Stomach (tissue), 9 donors: Measurements from ENCODE around the gene TEX48. TPM values are rescaled to one million over a fixed set of nuclear protein-coding genes. Genes with fewer than 3 reads are reported as not detected.
A peak's percentile ranks its signal among the peaks of the same experiment; 100 is the strongest.

ENCODE experiments used
- DNase-seq, 2 donors: peaks; one replicate each; pipeline versions ENCODE4 v3.0.0 to v3.0.0-alpha.2; 2013 to 2019
- H3K27ac ChIP-seq, 5 donors: fragments of 200-600 bp in 4 of 5; sonication (generic) in 4 of 5; one replicate each; pipeline ENCODE4 v1.5.1; 2013 to 2019; ENCODE audit warnings: mild to moderate bottlenecking in 1 of 5, moderate library complexity in 1 of 5
- H3K27me3 ChIP-seq, 3 donors: fragments of 200-600 bp; sonication (generic); one replicate each; pipeline ENCODE4 v1.5.1; 2017 to 2019; ENCODE audit warnings: mixed run types in 1 of 3
- H3K36me3 ChIP-seq, 4 donors: fragments of 200-600 bp; sonication (generic); 1 replicate in 3 of 4; 2 replicates in 1 of 4; pipeline ENCODE4 v1.5.1; 2016 to 2019
- H3K4me1 ChIP-seq, 4 donors: fragments of 200-600 bp; sonication (generic); one replicate each; pipeline ENCODE4 v1.5.1; 2016 to 2019
- H3K4me3 ChIP-seq, 4 donors: fragments of 200-600 bp; sonication (generic) in 3 of 4; one replicate each; pipeline ENCODE4 v1.5.1; 2016 to 2019; ENCODE audit warnings: mild to moderate bottlenecking in 1 of 4
- H3K9me3 ChIP-seq, 4 donors: fragments of 200-600 bp; sonication (generic); one replicate each; pipeline ENCODE4 v1.5.1; 2016 to 2019
- CTCF ChIP-seq, 7 experiments: fragments of 450-650 bp in 4 of 7; fragments of 200-600 bp in 3 of 7; sonication (generic) in 3 of 7; IDR thresholded peaks; one replicate each; pipeline ENCODE4 v1.5.1; 2016 to 2019; ENCODE audit warnings: antibody characterized with exemption in 7 of 7, control low read depth in 2 of 7, mild to moderate bottlenecking in 1 of 7
- EP300 ChIP-seq: sonication (generic); formaldehyde crosslinking; IDR thresholded peaks from one replicate; pipeline ENCODE4 v1.6.1; 2017; ENCODE audit warnings: antibody characterized with exemption
- POLR2A ChIP-seq, 4 donors: fragments of 450-650 bp; IDR thresholded peaks; one replicate each; pipeline ENCODE4 v1.6.1; 2016; ENCODE audit warnings: antibody characterized with exemption in 4 of 4, control low read depth in 2 of 4, mild to moderate bottlenecking in 1 of 4, moderate library complexity in 1 of 4
- POLR2AphosphoS5 ChIP-seq, 3 donors: sonication (generic); formaldehyde crosslinking; IDR thresholded peaks; one replicate each; pipeline ENCODE4 v1.6.1; 2016; ENCODE audit warnings: antibody characterized with exemption in 3 of 3
- WGBS, 5 donors: extraction: QIAGEN DNeasy Blood & Tissue Kit in 3 of 5; methylation state at CpG; one replicate each; pipeline versions ENCODE4 v1.1.5 to v1.1.7; 2013 to 2018; 5-methylcytosine and 5-hydroxymethylcytosine counted together
- intact Hi-C: fragments of 100-400 bp; cut with DNase I; formaldehyde crosslinking; loops from one replicate; pipeline ENCODE4 v1.15.1; 2023; ENCODE audit warnings: low total_unique reads
- polyA plus RNA-seq, 3 donors: library from polyadenylated mRNA; stranded (reverse); fragments of 200-250 nt; gene quantifications; one replicate each; pipeline ENCODE4 v1.2.3, GENCODE V29; 2013
- total RNA-seq, 5 donors: library from RNA; depleted of rRNA; stranded (reverse); fragments of >200 nt; gene quantifications; one replicate each; pipeline versions ENCODE4 v1.1.0 to v1.2.3, GENCODE V29; 2014 to 2016
- donor health status: healthy with polysubstance abuse.
- donor health status: Bipolar disorder and iron deficiency.
- donor health status: healthy.

The TEX48 gene
- total and polyA plus RNA-seq, 8 donors = not detected

DNA sequence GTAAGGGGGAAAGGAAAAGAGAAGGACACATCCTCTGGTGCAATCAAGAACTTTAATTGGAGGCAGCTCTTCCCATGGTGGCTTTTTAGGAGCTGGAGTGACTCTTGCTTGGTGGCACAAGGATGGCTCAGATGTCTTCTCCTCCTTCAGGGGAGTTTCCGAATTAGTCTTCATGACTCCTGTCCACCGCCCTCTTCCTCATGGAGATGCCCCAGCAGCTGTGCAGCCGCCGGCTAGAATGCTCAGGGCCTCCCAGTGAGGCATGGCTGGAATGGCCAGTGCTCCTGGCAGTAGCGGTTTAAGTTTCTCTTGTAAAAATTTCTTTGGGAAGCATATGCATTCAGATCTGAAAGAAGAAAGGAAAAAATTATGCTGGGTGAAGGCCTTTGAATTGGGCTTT lies 15.6 kb downstream of the TEX48 start:
- Histone ChIP-seq H3K4me3 (no peak overlapping the region), H3K36me3 (no peaks in the 10 kb centered on the region), H3K4me1 (no peaks in the 10 kb centered on the region), H3K27ac (no peak overlapping the region), H3K27me3 (peaks cover 0 to 8% (median 0%) of the 10 kb centered on the region in 3 donors), H3K9me3 (no peaks in the 10 kb centered on the region)
- intact Hi-C loops = no loop called here
- WGBS, 5 donors = 94 to 97% (median 96%) methylated on average over 5 of the region's 5 CpGs
- no peak for DNase-seq
- TF ChIP-seq CTCF (IDR thresholded peaks at IDR 0.05) = no peak
- TF ChIP-seq POLR2A (IDR thresholded peaks at IDR 0.05) = no peak
- no peak for TF ChIP-seq EP300
- TF ChIP-seq POLR2AphosphoS5 (IDR thresholded peaks at IDR 0.05) = no peak

DNA sequence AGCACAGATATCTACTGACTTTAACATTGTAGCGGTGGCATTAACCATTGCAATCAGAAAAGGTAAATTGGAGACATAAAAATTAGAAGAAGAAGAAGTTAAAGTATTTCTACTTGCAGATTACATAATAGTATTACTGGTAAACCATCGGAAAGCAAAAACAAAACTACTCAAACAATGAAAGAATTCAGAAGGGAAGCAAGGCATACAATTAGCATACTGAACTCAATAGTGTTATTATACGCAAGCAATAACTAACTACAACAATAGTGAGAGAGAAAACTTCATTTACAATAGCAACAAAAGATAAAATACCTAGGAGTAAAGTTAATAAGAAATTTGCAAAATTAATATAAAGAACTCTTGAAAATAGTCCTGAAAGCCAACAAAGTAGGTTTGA lies 17.8 kb downstream of the TEX48 start:
- TF ChIP-seq CTCF (IDR thresholded peaks at IDR 0.05) = no peak
- no peak for TF ChIP-seq EP300
- no peak for TF ChIP-seq POLR2A (IDR thresholded peaks at IDR 0.05)
- TF ChIP-seq POLR2AphosphoS5 (IDR thresholded peaks at IDR 0.05) = no peak
- 57 to 75% (median 65%) methylated on average over 3 of the region's 3 CpGs for WGBS, 5 donors
- no peaks in the 10 kb centered on the region for H3K36me3 ChIP-seq
- peaks cover 0 to 8% (median 0%) of the 10 kb centered on the region in 3 donors for H3K27me3 ChIP-seq
- H3K4me1 ChIP-seq = no peaks in the 10 kb centered on the region
- no peak for DNase-seq
- no peak overlapping the region for H3K27ac ChIP-seq
- intact Hi-C loops = no loop called here
- no peaks in the 10 kb centered on the region for H3K9me3 ChIP-seq
- no peak overlapping the region for H3K4me3 ChIP-seq

GRCh38 chr9:114662081-114662989 lies 19.7 kb downstream of the TEX48 start:
- Histone ChIP-seq H3K27ac (no peak overlapping the region), H3K9me3 (no peaks in the 10 kb centered on the region), H3K4me1 (no peaks in the 10 kb centered on the region), H3K36me3 (peaks cover 0 to 4% (median 0%) of the 10 kb centered on the region in 4 donors), H3K27me3 (peaks cover 0 to 8% (median 0%) of the 10 kb centered on the region in 3 donors), H3K4me3 (no peak overlapping the region)
- no peak for TF ChIP-seq EP300
- peak in 6 of 7 experiments; percentile 21 to 85 (median 68) for TF ChIP-seq CTCF (IDR thresholded peaks at IDR 0.05)
- peak; percentile 46 to 63 for DNase-seq
- intact Hi-C loops = no loop called here
- 33 to 46% (median 39%) methylated on average over 10 of the region's 10 CpGs for WGBS, 5 donors

DNA sequence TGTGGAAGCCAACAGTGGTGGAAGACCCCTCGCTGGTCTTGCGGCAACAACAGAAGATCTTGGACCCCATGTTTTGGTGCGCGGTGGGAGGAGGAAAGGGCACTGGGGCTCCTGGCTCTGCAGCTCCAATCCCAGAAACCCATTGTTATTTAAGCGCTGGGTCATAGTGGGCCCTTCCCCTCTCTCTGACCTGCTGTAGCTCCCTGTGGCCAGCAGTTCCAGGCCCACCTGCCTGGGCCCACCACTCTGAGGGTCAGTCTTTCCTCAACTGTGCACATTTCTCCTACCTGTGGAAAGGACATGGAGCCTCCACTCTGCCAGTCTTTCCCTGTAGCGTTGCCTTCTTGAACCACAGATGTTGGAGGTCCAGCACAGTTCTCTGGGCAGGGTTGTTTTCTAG lies 24.3 kb downstream of the TEX48 start, which contains the start of gene TEX53:
TEX53 (minus strand) TSS at position 101 of the 400 bp plus-strand sequence; CDS start at position 70, 31 bp downstream.
- intact Hi-C loops = no loop called here
- TF ChIP-seq POLR2A (IDR thresholded peaks at IDR 0.05) (no peak), EP300 (no peak), CTCF (IDR thresholded peaks at IDR 0.05) (no peak), POLR2AphosphoS5 (IDR thresholded peaks at IDR 0.05) (no peak)
- peaks cover 0 to 11% (median 6%) of the 10 kb centered on the region in 4 donors for H3K4me1 ChIP-seq
- peaks cover 0 to 4% (median 0%) of the 10 kb centered on the region in 4 donors for H3K36me3 ChIP-seq
- H3K27me3 ChIP-seq = peaks cover 0 to 5% (median 0%) of the 10 kb centered on the region in 3 donors
- H3K27ac ChIP-seq = no peak within 1 kb of the TSS
- no peak for DNase-seq
- no peak within 1 kb of the TSS for H3K4me3 ChIP-seq
- WGBS, 5 donors = 88 to 98% (median 98%) methylated on average over 4 to 6 of the region's 6 CpGs
- no peaks in the 10 kb centered on the region for H3K9me3 ChIP-seq
